ENCODE results near the gene RAB32.

Gene RAB32

DNA sequence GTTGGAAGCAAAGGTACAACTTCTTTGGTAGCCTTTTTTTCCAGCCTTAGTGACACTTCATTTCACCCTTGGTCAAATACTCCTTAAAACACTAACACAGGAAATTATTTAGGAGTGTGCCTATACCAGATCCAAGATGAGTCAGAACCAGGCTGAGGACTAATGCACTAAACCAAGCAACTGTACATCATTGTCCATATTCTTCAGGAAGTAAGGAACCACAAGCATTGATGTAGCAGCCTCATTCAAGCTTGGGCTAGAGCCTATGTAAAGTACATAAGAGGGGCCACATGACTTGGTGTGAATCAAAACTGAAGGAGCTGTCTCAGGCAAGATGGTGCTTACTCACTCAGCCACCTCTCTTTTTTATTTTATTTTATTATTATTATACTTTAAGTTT, 34.4 kb downstream of the RAB32 start:
- no peak overlapping the region for H3K27ac ChIP-seq
- no peaks in the 10 kb centered on the region for H3K9me3 ChIP-seq
- H3K9ac ChIP-seq, result no peak overlapping the region
- no peaks in the 10 kb centered on the region for H3K27me3 ChIP-seq
- H4K20me1 ChIP-seq, result no peaks in the 10 kb centered on the region
- H3K4me3 ChIP-seq, result no peak overlapping the region
- TF ChIP-seq Cebpa-rat (IDR thresholded peaks at IDR 0.05), result no peak
- no peak overlapping the region for H3K4me2 ChIP-seq
- no peaks in the 10 kb centered on the region for H3K36me3 ChIP-seq
- no peaks in the 10 kb centered on the region for H3K4me1 ChIP-seq

DNA sequence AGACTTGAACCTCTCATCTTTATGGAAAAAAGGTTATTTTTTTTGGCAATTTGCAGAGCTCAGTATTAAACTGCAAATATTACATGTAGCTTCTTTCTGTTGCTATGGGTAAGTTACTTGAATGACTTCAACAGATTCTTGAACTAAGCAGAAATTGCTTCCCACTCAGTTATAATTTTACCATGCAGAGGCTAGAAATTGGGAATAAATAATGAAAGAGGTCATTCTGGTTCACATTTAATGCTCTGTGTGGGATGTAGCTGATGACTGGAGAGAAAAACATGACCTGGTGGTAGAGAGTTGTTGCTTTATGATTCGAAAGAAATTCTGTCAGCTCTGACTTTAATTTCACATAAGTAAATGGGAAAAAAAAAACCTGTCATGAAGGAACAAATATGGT, 38.3 kb downstream of the RAB32 start:
- H3K4me1 ChIP-seq, result no peaks in the 10 kb centered on the region
- H3K27me3 ChIP-seq, result no peaks in the 10 kb centered on the region
- no peak overlapping the region for H3K9ac ChIP-seq
- no peak overlapping the region for H3K4me3 ChIP-seq
- no peak for TF ChIP-seq Cebpa-rat (IDR thresholded peaks at IDR 0.05)
- no peaks in the 10 kb centered on the region for H3K36me3 ChIP-seq
- H3K4me2 ChIP-seq, result no peak overlapping the region
- no peaks in the 10 kb centered on the region for H4K20me1 ChIP-seq
- no peaks in the 10 kb centered on the region for H3K9me3 ChIP-seq
- no peak overlapping the region for H3K27ac ChIP-seq

DNA sequence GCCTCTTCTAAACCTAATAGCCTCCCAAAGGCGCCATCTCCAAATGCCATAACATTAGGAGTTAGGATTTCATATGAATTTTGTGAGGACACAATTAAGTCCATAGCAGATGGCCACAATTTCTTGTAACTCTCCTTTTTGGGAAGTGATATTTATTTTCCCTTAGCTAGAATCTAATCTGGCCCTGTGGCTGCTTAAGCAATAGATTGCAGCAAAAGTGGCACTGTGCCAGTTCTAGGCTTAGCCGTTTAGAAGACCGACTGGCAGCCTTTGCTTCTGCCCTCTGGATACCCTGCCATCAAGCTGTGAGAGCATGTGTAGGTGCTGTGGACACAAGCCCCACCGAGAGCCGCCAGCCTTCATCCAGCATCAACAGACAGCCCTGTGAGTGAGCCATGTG, 39.2 kb downstream of the RAB32 start:
- Histone ChIP-seq H3K27ac (no peak overlapping the region), H3K4me3 (no peak overlapping the region), H3K27me3 (no peaks in the 10 kb centered on the region), H3K36me3 (no peaks in the 10 kb centered on the region), H3K9ac (no peak overlapping the region), H3K9me3 (no peaks in the 10 kb centered on the region), H4K20me1 (no peaks in the 10 kb centered on the region), H3K4me2 (no peak overlapping the region), H3K4me1 (no peaks in the 10 kb centered on the region)
- no peak for TF ChIP-seq Cebpa-rat (IDR thresholded peaks at IDR 0.05)

DNA sequence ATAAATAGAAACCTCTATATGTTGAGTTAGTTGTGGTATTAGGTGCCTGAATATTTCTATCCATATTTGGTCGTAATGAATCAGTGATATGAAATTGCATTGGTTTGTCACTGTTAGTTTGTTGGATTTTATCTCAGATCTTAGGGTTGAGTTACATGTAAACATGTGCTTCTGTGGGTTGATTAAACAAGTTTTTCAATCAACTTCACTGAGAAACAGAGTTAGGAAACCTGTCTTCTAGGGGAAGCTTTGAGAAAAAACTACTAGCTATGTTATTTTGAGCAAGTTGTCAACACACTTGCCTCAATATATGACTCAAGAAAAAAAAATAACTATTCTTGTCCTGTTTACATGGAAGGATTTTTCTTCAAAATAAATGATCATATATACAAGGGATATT, 40.3 kb downstream of the RAB32 start:
- Histone ChIP-seq H3K4me1 (no peaks in the 10 kb centered on the region), H3K27me3 (no peaks in the 10 kb centered on the region), H3K9me3 (no peaks in the 10 kb centered on the region), H3K4me2 (no peak overlapping the region), H4K20me1 (no peaks in the 10 kb centered on the region), H3K36me3 (no peaks in the 10 kb centered on the region), H3K27ac (no peak overlapping the region), H3K4me3 (no peak overlapping the region), H3K9ac (no peak overlapping the region)
- no peak for TF ChIP-seq Cebpa-rat (IDR thresholded peaks at IDR 0.05)

DNA sequence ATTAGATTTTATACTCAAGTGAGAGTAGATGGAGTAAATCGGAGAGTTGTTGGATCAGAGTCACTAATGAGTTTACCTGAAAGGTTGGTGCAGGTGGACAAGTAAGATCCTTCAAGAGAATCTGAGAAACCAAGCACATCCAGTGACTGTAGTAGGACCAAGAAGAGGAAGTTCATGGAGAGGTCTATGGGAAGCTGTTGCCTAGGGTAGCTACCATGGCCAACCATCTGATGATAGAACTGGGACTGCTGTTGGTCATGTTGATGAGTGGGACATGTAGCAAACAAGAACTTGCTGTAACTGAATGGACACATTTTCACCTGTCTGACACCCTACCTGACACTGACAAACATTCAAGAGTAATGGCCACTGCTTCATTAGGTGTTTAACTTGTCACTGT, 43.8 kb downstream of the RAB32 start:
- Histone ChIP-seq H3K36me3 (no peaks in the 10 kb centered on the region), H4K20me1 (no peaks in the 10 kb centered on the region), H3K4me3 (no peak overlapping the region), H3K27me3 (no peaks in the 10 kb centered on the region), H3K4me1 (no peaks in the 10 kb centered on the region), H3K9ac (no peak overlapping the region), H3K9me3 (no peaks in the 10 kb centered on the region), H3K4me2 (no peak overlapping the region), H3K27ac (no peak overlapping the region)
- no peak for TF ChIP-seq Cebpa-rat (IDR thresholded peaks at IDR 0.05)

DNA sequence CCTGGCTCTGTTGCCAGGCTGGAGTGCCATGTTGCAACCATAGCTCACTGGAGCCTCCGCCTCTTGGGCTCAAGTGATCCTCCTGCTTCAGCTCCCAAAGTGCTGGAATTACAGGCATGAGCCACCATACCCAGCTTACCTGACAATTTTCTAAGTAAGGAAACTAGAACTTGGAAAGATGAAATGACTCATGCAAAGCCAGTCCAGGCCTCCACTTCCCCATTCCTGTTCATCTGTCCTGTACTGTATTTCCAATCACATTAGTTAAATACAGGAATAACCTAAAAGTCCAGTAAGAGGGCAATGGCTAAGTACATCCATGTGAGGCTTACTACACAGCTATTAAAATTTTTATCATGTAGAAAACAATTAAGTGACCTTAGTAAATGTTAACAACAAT, 46.9 kb downstream of the RAB32 start:
- no peak for TF ChIP-seq Cebpa-rat (IDR thresholded peaks at IDR 0.05)
- no peaks in the 10 kb centered on the region for H4K20me1 ChIP-seq
- no peak overlapping the region for H3K27ac ChIP-seq
- no peak overlapping the region for H3K9ac ChIP-seq
- H3K4me3 ChIP-seq, result no peak overlapping the region
- H3K4me1 ChIP-seq, result peaks cover 6% of the 10 kb centered on the region
- no peaks in the 10 kb centered on the region for H3K9me3 ChIP-seq
- no peaks in the 10 kb centered on the region for H3K36me3 ChIP-seq
- no peaks in the 10 kb centered on the region for H3K27me3 ChIP-seq
- H3K4me2 ChIP-seq, result no peak overlapping the region

DNA sequence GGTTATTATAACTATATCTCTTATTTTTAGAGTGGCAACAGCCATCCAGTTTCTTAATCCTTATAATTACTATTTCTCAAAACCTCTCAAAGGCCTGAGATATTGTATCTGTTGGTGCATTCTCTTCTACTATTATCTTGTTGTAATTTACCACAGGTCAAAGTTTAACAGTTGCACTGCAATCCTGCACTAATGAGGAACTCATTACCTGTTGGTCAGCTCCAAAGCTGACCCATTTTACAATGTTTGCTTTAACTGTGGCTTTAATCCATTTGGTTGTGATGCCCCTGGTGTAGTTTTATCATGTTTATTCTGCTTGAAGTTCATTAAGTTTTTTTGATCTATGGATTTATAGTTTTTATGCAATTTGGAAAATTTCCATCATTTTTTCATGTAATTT, 48.8 kb downstream of the RAB32 start:
- Histone ChIP-seq H3K27me3 (no peaks in the 10 kb centered on the region), H3K4me3 (no peak overlapping the region), H3K9ac (no peak overlapping the region), H3K4me2 (no peak overlapping the region), H3K27ac (no peak overlapping the region), H3K9me3 (no peaks in the 10 kb centered on the region), H4K20me1 (no peaks in the 10 kb centered on the region), H3K36me3 (no peaks in the 10 kb centered on the region), H3K4me1 (peaks cover 18% of the 10 kb centered on the region)
- no peak for TF ChIP-seq Cebpa-rat (IDR thresholded peaks at IDR 0.05)

DNA sequence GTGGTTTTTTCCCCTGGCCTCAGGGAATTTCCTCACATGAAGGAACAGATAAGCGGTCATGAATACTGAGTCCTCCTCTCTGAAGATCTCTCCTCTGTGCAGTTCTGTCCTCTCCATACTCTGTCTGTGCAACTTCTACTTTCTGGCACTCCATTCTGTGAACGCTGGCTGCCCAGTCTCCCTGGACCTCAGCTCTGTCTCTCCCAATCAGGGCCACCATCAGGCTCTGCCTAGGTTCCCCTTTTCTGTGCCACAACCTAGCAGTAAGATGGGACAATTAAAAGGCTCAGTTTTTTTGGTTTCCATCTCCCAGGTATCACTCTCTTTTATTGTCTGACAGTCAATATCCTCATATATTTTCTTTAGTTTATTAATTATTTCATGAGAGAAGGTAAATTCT, 50.4 kb downstream of the RAB32 start:
- Histone ChIP-seq H3K4me2 (no peak overlapping the region), H3K27ac (no peak overlapping the region), H3K27me3 (no peaks in the 10 kb centered on the region), H3K4me3 (no peak overlapping the region), H3K9ac (no peak overlapping the region), H3K4me1 (peaks cover 18% of the 10 kb centered on the region), H4K20me1 (no peaks in the 10 kb centered on the region), H3K36me3 (no peaks in the 10 kb centered on the region), H3K9me3 (0 out of 2 replicates have a peak, but pooled peaks cover 2% of the 10 kb centered on the region)
- TF ChIP-seq Cebpa-rat (IDR thresholded peaks at IDR 0.05), result no peak

DNA sequence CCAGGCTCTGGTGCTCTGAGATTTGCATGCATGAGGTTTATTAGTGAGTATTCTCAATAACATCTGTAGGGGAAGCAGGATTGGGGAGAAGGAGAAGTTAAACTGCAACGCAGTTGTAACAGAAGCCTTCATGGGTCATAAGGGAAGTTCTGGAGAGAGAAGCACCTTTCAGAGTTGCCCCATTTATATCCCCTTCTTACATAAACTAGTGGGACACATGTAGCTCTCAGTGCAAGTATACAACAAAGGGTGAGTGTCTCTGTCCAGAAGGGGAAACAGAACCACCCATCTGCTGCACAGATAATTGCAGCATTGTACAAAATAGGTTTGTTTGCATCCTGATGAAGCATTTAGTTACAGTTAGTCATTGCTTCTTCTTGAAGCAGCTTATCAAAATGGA, 50.9 kb downstream of the RAB32 start:
- Histone ChIP-seq H3K4me1 (peaks cover 18% of the 10 kb centered on the region), H3K4me2 (no peak overlapping the region), H3K27me3 (no peaks in the 10 kb centered on the region), H3K36me3 (no peaks in the 10 kb centered on the region), H4K20me1 (no peaks in the 10 kb centered on the region), H3K9ac (no peak overlapping the region), H3K9me3 (0 out of 2 replicates have a peak, but pooled peaks cover 7% of the 10 kb centered on the region), H3K27ac (no peak overlapping the region), H3K4me3 (no peak overlapping the region)
- no peak for TF ChIP-seq Cebpa-rat (IDR thresholded peaks at IDR 0.05)

DNA sequence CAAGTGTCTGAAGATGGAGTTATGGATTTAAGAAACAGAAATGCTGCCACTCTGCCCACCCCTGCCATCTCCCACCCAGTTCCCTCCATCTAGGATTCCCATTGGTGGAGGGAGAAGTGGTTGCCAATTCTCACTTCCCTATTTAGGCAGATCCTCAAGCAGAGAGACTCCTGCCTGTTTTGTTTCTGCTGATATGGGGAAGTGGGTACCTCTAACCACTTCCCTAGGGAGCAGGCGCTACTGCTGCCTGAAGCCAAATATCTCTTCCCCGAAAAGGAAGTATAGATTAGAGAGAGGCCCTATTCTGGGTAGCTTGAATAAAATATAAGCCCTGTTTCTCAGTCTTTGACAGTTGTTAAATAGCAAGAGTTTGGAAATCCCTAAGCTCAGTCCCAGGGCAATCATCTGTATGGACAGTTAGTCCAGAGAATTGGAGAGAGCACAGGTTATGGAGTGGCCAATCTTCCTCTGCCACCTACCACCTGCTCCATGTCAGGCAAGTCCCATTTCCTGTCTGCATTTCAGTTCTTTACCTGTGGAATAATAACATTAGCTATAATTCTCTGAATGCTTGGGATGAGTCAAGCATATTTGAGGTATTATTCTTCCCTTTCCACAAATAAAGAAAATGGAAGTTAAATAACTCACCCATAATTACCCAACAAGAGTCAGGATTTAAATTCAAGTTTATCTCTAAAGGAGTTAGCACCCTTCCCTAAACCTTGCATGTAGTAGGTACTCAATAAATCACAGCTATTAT, 52.5 kb downstream of the RAB32 start:
- 0 out of 2 replicates have a peak, but pooled peaks cover 7% of the 10 kb centered on the region for H3K9me3 ChIP-seq
- H3K36me3 ChIP-seq, result no peaks in the 10 kb centered on the region
- no peak for TF ChIP-seq Cebpa-rat (IDR thresholded peaks at IDR 0.05)
- no peaks in the 10 kb centered on the region for H3K27me3 ChIP-seq
- H3K27ac ChIP-seq, result no peak overlapping the region
- H3K4me3 ChIP-seq, result no peak overlapping the region
- peak overlapping the region; percentile 63 for H3K4me2 ChIP-seq
- no peak overlapping the region for H3K9ac ChIP-seq
- H3K4me1 ChIP-seq, result peaks cover 18% of the 10 kb centered on the region
- H4K20me1 ChIP-seq, result no peaks in the 10 kb centered on the region
